ENCODE results near the gene ARF1.

DNA sequence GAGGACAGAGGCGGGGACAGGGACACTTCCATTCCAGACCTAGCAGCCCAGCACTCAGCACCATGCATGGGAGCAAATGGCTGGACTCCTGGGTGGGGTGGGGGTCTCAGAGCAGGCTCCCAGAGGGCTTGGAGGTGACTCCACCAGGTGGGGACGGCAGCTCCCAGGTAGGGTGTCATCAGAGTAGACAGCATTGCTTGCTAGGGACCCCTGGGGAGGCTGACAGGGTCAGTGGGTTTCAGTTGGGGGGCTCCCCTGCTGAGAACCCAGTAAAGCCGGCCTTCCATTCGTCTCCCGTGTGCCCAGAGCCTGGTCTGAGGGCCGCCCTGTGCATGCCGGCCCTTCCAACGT lies 62.5 kb downstream of the ARF1 start:
- TF ChIP-seq GTF2I (CRISPR knock-in tag; conservative IDR thresholded peaks at IDR 0.05) = no peak
- no peak for TF ChIP-seq ETV6 (CRISPR knock-in tag; IDR thresholded peaks at IDR 0.05)
- no peak for TF ChIP-seq FOXP1 (CRISPR knock-in tag; IDR thresholded peaks at IDR 0.05; ENCODE audit: borderline replicate concordance)

Measured in WTC11 (cell line).